Hindlimb muscle (tissue), 1 donor: ENCODE measurements around the gene ATP6V0D1. TPM values are rescaled to one million over a fixed set of nuclear protein-coding genes. Genes with fewer than 3 reads are reported as not detected.

Source experiments
- DNase-seq: peaks from one replicate; pipeline ENCODE4 v3.0.0-alpha.2; 2013
- polyA plus RNA-seq: library from polyadenylated mRNA; unstranded; fragments of 120-200 nt; gene quantifications from one replicate; pipeline ENCODE4 v1.2.1, GENCODE V29; 2013; ENCODE audit not compliant: insufficient read length

The ATP6V0D1 gene
- polyA plus RNA-seq, 1 donor, result 71.6 TPM

- DNase-seq, result no peak
Observed at GRCh38 chr16:67405336-67405735, 75.6 kb downstream of the ATP6V0D1 start.

- no peak for DNase-seq
Observed at GRCh38 chr16:67404740-67405226, 76.2 kb downstream of the ATP6V0D1 start.

- no peak for DNase-seq
Observed at GRCh38 chr16:67403976-67404555, 76.9 kb downstream of the ATP6V0D1 start.

- DNase-seq, result no peak
Observed at GRCh38 chr16:67400901-67401300, 80.1 kb downstream of the ATP6V0D1 start.

- no peak for DNase-seq
Observed at GRCh38 chr16:67399749-67400704, 80.9 kb downstream of the ATP6V0D1 start.

- DNase-seq, result peak; percentile 61
Observed at GRCh38 chr16:67399218-67399733, 81.7 kb downstream of the ATP6V0D1 start.

- DNase-seq, result no peak
Observed at GRCh38 chr16:67398546-67399217, 82.3 kb downstream of the ATP6V0D1 start.

GRCh38 chr16:67397812-67398545 is 83.0 kb downstream of the ATP6V0D1 start:
- no peak for DNase-seq

GRCh38 chr16:67397036-67397801 is 83.7 kb downstream of the ATP6V0D1 start:
- DNase-seq, result no peak

GRCh38 chr16:67396159-67397035 is 84.6 kb downstream of the ATP6V0D1 start:
- peak; percentile 86 for DNase-seq

- DNase-seq, result no peak
Observed at GRCh38 chr16:67395458-67396158, 85.3 kb downstream of the ATP6V0D1 start.

GRCh38 chr16:67395105-67395457 is 85.9 kb downstream of the ATP6V0D1 start:
- DNase-seq, result no peak

- no peak for DNase-seq
Observed at GRCh38 chr16:67394155-67395104, 86.5 kb downstream of the ATP6V0D1 start.

GRCh38 chr16:67393788-67394154 is 87.2 kb downstream of the ATP6V0D1 start:
- DNase-seq, result no peak

GRCh38 chr16:67393111-67393787 is 87.7 kb downstream of the ATP6V0D1 start, which contains the start of gene TPPP3:
Gene TPPP3 (minus strand): TSS chr16:67393498. CDS start chr16:67391111, 2,387 bp downstream.
- DNase-seq, result peak; percentile 88

GRCh38 chr16:67392301-67393059 is 88.5 kb downstream of the ATP6V0D1 start:
- no peak for DNase-seq
